HG03439 (cell line): ENCODE results near the gene ADORA2A.

Experiments
- ATAC-seq: cut with Tn5 transposase; IDR thresholded peaks from one replicate; pipeline ENCODE4 v1.9.1; 2021; ENCODE audit warnings: mild to moderate bottlenecking, moderate library complexity; ENCODE audit not compliant: unreplicated experiment

ADORA2A gene

DNA sequence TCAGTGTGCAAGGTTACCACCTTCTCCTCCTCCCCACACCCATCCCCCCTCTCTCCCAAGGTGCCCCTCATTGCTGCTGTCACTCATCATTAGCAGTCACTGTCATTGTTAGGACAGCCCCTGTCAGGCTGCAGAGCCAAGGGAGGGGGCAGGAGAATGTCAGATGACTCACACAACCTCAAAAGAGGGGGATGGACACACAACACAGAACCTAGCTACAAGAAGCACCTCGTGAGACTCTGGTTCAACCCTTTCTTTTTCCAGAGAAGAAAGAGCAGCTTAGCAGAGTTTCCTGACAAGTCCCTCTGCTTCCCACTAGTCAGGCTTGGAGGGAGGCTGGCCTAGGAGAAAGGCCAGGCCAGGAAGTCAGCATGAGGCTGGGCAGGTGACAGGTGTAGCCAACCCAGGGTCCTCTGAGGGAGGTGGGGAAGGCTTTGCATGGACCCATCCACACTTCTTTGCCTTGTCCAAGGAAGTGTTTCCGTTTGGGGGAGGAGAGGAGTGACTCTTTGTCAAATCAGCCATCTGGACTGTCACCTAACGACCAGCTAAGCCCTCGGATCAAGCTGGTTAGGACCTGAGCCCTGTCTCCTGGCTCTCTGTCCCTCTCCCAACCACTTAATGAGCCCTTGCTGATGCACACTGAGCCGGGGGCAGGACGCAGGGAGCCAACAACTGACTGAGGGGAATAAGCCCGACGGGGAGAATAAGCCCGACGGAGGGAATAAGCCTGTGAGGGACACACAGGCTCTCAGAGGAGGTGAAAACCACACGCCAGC is 18.3 kb downstream of the ADORA2A start:
- no peak for ATAC-seq

DNA sequence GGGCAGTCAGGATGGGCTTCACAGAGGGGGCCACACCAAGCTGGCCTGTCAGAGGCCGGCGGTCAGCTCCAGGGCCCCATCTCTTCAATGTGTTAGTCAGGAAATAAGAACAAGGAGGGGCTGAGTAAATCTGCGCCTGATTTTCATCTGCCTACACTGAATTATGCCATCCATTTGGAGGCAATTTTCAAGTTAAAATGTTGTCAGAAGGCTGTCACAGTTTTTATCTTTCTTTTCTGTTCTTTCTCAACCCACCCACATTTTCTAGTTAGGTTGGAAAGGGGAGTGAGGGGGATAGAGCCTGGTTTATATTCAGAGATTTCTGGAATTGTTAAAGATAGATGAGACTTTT is 18.8 kb downstream of the ADORA2A start:
- ATAC-seq: no peak

DNA sequence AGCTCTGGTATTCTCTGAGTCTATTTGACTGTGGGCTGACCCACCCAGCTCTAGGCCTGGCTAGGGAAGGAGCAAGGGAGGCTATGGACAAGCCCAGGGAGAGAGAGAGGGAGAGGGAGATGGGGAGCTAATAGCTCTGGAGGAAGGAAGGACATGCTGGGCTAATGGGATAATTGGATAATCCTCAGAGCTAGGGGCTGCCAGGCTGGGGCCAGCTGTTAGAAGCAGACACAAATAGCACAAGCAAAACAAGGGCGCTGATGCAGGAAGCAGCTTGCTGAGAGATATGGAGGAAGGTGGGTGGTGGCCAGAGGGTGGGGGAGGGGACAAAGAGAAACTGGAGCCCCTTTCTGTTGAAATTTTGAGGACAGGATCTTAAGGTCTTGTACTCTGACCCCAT is 23.2 kb downstream of the ADORA2A start:
- ATAC-seq: no peak

DNA sequence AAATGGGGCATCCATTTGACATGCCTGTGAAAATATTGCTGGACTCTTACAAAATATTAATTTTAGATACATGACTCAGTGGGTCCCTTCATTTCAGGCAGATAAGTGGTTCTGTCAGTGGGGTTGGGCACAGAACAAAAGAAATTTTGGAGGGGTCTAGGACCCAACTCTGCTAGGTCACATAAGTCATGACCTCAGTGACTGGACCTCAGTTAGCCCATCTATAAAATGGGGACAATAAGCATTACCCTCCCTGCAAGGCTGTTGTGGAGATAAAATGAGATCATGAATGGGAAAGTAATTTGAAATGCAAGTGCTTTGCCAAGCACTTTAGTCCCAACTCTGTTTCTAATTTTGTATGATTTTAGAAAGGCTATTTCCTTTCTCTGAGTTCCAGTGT is 23.8 kb downstream of the ADORA2A start:
- ATAC-seq: no peak

DNA sequence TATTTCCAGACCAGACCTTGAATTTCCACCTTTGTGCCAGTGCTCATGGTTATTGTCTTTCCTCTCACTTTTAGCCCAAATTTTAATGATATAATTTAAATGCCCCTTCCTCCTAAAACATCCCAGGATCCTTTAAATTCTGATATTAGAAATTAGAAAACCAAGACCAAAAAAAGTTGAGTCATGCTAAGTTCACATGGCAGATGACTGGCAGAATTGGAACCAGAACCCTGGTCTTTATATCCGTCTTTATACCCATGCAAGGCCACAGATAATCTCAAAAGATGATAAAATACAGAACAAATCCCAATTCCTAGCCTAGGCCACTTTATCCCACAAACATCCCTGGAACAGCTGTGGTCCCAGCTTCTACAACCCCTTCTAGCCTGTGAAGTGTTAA is 26.5 kb downstream of the ADORA2A start:
- ATAC-seq: no peak

DNA sequence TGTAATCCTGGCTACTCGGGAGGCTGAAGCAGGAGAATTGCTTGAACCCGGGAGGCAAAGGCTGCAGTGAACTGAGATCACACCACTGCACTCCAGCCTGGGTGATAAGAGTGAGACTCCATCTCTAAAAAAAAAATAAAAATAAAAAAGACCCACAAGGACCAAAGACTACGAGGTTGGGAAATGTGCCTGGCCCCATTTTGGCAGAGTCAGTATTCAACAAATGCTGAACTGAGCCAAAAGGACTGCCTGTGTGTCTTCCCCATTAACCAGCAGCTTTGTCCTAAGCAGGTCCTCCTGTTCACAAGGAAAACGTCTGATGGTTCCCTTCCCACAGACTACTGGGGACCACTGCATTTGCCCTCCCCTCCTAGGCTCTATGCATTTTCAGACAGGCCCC is 27.6 kb downstream of the ADORA2A start:
- no peak for ATAC-seq

DNA sequence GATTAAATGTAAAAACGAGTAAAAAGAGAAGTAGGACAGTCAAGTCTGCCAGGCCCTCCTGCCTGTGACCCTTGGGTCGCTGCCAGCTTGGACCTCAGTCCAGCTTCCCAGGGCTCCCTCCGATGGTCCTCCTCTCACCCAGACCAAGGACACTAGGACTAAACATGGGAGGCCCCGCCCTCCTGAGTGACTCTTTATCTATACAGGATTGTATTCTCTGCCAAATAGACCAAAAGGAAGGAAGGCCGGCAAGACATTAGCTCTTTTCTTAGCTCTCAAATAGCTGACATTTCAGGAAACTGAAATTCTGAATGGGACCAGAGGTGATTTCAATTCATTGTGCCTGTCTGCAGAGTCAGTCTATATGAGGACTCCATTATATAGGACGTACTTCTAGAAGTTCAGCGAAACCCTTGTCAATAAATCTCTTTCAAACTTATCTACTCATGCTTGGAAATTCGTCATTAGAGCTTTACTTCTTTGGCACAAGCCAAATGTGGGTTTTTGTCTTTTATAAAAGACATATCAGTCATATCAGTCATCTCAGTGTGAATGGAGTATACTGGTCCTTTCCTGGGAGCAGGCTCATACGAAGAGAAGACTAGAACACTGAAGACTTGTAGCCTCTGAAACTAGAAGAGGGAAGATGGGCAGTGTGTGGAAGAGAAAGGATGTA is 28.5 kb downstream of the ADORA2A start:
- no peak for ATAC-seq

DNA sequence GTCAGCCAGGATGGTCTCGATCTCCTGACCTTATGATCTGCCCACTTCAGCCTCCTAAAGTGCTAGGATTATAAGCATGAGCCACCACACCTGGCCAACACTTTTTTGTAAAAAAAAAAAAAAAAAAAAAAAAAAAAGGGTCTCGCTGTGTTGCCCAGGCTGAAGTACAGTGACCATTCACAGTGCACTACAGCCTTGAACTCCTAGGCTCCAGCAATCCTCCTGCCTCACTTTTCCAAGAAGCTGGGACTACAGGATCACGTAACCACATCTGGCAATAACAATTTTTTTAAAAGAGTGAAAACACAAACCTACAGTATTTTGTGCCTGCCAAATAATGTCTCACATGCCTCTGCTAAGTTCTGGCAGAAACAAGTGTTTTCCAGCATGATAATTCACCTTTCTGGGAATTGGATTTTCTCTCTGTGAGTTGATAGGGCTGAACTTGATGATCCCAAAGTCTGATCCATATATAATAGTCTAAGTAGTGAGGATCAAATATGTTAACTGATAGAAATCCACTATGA is 30.6 kb downstream of the ADORA2A start:
- ATAC-seq: no peak

DNA sequence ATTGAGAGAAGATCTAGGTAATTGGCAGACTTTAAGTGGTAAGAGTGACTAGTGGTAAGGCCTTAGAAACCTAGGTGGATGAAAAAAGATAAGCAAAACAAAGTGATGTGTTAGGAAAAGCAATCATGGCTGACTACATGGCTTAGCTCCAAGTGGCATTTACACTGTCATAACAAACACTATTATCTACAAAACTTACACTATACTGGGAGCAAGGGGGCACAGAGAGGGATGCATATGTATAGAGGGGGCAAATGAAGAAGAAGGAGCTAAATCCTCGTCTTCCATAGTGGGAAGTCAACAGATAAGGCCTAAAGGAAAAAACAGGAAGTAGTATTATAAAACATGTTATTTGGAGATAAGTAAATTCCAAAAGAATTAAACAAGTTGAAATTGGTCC is 32.5 kb downstream of the ADORA2A start:
- ATAC-seq: no peak

DNA sequence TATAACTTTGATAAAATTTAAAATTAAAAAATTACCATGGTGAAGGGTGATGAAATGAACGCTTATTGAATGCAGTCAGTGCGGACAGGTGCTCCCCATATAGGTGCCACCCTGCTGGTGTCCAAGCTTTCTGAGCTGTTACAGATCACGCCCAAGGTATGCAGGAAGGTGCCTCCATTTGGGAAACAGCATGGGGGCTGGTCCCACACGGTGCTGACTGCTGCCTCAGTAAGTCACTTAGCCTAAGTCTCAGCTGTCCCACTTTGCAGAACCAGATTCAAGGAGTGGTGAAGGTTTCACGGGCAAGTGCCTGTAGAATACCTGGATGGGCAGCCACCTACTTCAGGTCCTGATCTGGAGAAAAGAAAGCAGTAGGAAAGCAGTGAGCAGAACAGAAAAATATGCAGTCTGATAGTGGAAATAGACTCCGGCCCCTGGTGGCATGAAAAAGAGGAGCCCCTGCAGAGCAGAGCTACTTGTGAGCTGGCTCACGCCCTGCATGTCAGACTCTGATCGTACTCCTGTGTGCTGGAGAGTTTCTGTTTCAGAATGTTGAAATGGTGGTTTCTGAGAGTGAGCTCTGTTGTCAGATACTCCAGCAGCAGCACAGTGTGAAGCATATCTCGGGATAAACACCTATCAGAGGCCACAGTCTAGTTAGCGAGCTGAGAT is 33.2 kb downstream of the ADORA2A start:
- no peak for ATAC-seq

DNA sequence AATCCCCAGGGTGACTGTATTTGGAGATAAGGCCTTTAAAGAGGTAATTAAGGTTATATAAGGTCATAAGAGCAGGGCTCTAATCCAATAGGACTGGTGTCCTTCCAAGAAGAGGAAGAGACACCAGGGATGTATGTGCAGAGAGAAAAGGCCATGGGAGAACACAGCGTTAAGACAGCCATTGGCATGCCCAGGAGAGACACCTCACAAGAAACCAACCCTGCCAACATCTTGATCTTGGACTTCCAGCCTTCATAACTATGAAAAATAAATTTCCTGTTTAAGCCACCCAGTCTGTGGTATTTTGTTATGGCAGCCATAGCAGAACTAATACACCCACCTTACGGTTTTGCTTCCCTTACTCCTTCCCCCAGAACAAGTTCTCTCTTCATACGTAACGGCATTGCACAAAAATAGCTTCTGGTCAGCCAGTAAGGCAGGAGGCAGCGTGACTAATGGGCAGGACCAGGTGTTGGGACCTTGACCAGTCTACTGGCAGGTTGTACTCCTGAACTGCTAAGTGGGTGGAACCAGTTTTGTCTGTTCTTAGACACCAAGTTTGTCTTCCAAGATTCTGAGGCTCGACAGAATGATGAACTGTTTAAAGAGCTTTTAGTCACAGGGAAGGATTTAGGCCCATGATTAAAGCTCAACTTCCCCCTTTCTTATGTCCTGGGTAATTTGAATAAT is 35.8 kb downstream of the ADORA2A start:
- ATAC-seq: no peak

DNA sequence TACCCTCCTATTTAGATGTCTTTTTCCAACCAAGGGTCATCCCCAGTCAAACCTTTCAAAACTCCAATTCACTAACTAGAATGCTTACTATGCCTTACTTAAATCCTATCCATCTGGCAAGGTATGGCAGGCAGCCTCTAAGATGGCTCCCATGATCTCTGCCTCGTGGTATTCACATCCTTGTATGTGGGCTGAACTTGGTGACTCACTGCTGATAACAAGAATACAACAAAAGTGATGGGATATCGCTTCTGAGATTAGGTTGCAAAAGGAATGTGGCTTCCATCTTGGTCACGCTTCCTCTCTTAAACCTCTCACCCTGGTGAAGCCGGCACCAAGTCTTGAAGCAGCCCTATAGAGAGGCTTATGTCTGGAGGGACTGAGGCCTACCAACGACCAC is 38.2 kb downstream of the ADORA2A start:
- no peak for ATAC-seq

DNA sequence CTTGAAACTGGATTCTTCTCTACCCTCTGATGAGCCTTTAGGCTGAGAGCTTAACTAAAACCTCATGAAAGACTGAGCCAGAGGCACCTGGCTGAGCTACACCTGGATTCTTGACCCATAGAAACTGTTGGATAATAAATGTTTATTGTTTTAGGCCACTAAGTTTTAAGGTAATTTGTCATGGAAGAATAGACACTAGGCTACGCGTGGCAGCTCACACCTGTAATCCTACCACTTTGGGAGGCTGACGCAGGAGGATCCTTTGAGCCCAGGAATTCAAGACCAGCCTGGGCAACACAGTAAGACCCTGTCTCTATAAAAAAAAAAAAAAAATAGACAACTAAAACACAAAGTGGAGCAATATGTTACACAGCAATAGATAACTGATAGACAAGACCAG is 38.6 kb downstream of the ADORA2A start:
- ATAC-seq: no peak

DNA sequence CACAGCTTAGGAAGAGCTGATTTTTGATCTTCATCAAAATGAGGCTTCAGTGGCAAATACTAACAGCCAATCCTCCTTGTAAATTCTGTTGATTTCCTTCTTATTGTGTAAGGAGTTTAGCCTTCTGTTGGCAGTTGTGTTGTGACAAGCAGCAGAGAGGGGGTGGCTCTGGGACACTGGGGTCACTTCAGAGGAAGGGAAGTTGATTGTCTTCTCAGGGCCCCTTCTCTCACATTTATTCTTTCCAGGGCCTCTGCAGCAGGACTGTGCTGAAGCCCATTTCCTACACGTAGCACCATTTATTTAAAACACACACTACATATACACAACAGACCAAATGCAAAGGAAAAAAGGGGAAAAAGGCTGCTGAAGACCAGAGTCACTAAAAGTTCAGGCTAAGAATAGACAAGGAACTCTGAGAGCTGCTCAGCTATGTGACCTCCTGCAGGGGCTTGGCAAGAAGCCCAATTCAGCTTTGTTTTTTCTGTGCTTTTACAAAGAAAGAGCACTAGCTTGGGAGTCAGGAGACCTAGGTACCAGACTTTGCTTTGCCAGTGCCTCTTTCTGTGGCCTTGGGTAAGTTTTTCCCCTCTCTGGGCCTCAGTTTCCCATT is 39.4 kb downstream of the ADORA2A start:
- ATAC-seq: no peak

DNA sequence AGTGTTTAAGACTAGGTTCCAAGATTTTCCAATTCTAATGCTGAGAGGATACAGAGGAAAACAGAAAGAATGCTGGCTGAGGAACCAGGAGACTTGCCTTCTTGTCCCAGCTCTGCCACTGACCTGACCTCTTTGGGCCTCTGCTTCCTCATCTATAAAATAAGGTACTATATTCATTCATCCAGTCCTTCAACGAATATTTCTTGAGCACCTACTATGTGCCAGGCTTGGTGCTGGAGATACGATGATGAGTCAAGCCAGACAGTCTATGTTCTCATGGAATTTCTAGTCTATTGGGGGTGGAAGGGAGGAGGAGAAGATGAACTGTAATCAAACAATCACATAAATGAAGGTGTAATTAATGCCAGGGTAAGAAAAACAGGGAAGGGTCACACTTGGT is 39.9 kb downstream of the ADORA2A start:
- no peak for ATAC-seq

DNA sequence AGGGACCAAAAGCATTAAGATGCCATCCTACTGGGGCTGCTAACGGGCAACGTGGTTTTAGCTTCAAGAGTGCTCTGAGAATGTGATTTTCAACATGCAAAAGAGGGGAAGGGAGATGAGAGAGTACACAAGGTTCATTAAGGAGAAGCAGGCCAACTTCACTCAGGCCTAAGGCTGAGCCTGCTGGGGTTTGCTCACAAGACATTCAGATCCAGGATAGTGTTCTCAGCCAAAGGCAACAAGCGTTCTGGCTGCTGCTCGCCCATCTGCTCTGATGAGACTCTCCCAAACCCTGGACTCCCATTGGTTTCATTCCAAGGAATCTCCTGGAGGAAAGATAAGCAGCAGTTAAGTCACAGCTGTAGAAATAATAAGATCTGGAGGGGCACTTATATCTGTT is 44.2 kb downstream of the ADORA2A start:
- no peak for ATAC-seq

DNA sequence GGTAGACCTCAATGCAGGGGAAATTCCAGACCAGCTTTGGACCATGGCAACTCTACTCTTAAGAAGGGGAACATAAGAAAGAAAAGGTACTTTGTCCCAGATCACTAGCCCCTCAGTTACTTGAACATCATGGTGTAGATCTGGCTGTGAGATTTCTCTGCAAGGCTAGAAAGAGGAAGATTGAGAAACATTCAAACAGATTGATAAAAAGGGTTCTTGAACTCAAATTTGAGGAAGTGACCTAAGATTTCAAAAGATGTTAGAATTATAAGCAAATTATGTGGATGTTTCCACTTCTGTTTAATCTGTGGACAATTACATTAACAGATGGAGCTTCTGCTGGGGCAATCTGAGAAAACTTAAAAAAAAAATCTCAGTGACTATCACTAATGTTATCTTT is 45.9 kb downstream of the ADORA2A start:
- ATAC-seq: no peak

DNA sequence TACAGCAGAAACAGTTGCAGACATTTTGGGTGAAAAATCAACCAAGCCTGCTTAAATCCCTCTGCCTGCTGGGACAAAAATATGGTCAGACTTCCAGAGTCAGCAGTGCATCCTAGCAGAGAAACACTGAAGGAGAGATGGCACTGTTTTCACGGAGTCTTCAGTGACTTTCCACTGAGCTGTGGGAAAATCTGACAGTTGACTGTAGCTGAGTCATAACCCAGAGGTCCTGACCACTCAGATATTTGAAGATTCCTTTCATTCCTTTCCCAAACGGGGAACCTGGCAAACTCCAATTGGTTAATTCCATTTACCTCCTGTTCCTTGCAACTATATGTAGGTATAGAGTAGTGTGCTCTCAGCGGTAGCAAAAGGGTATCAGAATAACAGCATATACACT is 46.8 kb downstream of the ADORA2A start:
- no peak for ATAC-seq

DNA sequence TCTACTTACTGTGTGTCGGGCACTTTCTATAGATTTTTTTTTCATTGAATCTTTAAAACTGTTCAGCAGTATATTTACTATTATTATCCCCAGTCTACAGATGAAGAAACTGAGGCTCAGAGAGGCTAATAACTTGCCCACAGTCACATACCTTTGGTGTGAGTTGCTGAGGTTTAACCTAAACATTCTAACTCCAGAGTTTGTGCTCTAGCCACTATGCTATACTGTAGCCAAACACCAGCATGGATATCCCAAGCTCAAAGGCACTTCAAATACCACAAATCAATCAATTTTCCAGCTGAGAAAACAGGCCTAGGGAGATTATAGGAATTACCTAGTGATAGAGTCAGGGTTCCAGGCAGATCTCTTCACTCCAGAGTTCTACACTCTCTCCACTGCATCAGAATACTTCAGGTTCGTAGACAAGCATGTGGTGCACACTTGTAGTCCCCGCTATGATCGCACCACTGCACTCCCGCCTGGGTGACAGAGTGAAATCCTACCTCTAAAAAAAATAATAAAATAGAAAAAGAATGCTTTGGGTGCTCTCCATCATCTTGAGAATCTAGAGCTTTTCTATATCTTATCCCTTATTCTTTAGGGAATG is 47.4 kb downstream of the ADORA2A start:
- ATAC-seq: no peak

DNA sequence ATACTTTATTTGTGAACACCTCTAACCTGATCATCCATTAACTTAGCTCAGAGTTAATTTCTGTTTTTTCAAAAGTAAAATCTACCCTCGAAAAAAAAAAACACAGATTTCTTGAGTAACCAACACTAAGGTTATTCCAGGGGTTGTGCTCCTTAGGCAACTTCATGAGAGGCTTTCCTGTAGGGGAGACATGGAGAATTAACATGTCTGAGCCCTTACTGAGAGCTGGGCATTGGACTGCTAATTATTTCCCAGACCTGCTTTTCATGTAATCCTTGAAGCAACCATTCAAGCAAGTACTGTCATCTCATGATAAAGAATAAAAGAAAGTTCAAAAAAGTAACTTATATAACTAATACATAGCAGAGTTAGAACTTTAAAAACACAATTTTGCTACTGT is 54.2 kb downstream of the ADORA2A start:
- no peak for ATAC-seq

DNA sequence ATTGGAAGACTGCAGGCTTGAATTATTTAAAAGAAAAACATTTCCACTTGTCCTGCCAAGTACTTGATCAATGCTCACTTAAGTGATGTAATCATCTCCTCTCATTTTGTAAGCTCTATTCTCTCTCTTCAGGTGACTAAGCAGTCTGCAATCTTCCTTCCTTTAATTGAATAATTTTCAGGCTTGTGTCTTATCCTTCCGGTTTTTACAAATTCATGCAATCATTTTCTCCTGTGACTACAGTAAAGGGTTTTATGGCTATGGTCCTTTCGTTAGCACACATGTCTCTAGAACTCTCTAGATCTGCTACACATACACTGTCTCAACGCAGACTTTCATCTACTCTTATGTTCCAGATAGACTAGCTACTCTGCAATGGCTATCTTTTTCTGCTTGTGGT is 55.2 kb downstream of the ADORA2A start:
- no peak for ATAC-seq
